ENCODE data around the gene NUP62.
A peak's percentile ranks its signal among the peaks of the same experiment; 100 is the strongest.

The NUP62 gene

GRCh38 chr19:49866933-49867782 lies 62.1 kb downstream of the NUP62 start, which contains the start of gene PNKP:
TSS of gene PNKP (minus strand) at chr19:49867576. CDS start at chr19:49867204, 372 bp downstream.
- peak within 1 kb of the TSS; percentile 91 for H3K4me3 ChIP-seq (ENCODE audit: low read depth, low read length)
- no peak for TF ChIP-seq CTCF (IDR thresholded peaks at IDR 0.05; ENCODE audit: low read depth, low read length)

GRCh38 chr19:49864890-49865289 lies 64.4 kb downstream of the NUP62 start:
- H3K4me3 ChIP-seq (ENCODE audit: low read depth, low read length) = no peak overlapping the region
- no peak for TF ChIP-seq CTCF (IDR thresholded peaks at IDR 0.05; ENCODE audit: low read depth, low read length)

GRCh38 chr19:49863935-49864320 lies 65.4 kb downstream of the NUP62 start:
- H3K4me3 ChIP-seq (ENCODE audit: low read depth, low read length) = no peak overlapping the region
- no peak for TF ChIP-seq CTCF (IDR thresholded peaks at IDR 0.05; ENCODE audit: low read depth, low read length)

- no peak for TF ChIP-seq CTCF (IDR thresholded peaks at IDR 0.05; ENCODE audit: low read depth, low read length)
- H3K4me3 ChIP-seq (ENCODE audit: low read depth, low read length) = no peak overlapping the region
These were observed 65.9 kb downstream of the NUP62 start for GRCh38 chr19:49863254-49863934.

DNA sequence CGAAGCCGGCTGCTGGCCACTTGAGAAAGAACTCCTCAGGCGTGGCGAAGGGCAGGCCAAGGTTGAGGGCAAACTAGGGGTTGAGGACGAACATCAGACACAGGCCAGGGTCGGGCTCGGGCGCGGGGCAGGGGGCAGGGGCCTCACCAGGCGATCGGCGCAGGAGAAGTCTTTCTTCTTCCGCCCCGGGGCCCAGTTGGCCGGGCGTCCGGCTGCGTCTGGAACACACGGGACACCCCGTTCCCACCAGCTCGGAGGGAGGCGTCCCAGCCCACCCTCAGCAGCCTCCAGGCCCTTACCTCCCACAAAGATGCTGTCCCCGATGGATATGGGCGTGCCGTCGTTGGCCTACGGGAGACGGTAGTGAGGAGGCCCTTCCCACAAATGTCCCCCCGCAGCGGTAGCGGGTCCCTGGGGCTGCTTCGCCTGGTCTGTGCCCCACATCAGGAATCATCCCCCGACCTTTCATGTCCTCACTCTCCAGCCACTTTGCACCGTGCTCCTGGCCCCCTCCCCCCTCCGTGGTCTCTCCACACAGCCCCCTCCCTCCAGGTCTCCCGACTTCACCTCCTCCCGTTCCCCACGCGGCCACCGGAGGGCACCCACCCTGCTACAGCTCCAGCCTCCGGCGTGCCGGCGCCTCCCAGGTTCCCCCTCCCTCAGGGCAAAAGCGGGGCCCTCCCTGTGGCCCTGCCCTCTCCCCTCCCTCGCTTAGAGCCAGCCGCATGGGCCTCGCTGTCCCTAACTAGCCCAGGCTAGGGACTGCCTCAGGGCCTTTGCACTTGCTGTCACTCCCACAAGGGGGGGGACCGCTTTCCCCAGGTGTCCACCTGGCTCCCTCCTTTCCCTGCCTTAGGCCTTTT lies 66.7 kb downstream of the NUP62 start:
- no peak for TF ChIP-seq CTCF (IDR thresholded peaks at IDR 0.05; ENCODE audit: low read depth, low read length)
- H3K4me3 ChIP-seq (ENCODE audit: low read depth, low read length) = no peak overlapping the region

DNA sequence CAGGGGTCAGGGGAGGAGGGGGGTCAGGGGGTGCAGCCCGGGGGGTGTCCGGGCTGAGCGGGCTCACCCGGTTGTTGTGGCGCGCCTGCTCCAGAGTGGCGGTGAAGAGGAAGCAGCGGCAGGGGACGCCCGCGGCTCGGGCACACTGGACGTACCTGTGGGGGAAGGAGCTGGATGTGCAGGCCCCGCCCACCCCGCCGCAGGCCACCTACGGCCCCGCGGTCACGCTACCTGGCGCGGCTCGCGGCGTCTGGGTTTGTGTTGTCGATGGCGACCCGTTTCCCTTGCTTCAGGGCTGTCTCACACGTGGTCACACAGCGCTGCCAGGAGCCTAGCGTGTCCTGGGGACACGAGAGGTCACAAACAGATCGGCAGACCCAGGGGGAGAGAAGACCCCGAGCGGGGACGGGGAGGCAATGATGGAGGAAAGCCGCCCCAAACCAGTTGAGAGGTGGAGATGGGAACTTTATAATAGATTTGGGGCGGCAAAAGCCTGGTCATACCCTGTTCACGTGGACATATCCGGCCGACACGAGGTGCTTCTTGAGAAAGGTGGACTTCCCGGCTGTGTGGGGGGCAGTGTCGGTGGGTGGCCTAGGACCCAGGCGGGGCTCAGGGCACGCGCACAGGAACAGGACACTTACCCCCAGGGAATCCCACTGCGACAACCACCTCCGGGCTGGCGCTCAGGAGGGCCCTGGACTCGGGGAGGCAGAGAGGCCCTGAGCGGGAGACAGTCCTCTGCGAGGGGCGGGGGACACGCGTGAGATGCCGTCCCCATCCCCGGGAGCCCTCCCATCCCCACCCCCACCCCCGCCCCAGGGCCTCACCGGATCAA lies 67.5 kb downstream of the NUP62 start:
- no peak overlapping the region for H3K4me3 ChIP-seq (ENCODE audit: low read depth, low read length)
- no peak for TF ChIP-seq CTCF (IDR thresholded peaks at IDR 0.05; ENCODE audit: low read depth, low read length)
